Breast epithelium (tissue), 4 donors: ENCODE data around the gene TMEM243. TPM values are rescaled to one million over a fixed set of nuclear protein-coding genes. Genes with fewer than 3 reads are reported as not detected.

ENCODE experiments used
- DNase-seq, 2 donors: peaks; one replicate each; pipeline ENCODE4 v3.0.0-alpha.2; 2019; ENCODE audit warnings: low spot score in 2 of 2
- H3K27ac ChIP-seq, 2 donors: fragments of 200-600 bp; sonication (generic) in 1 of 2; one replicate each; pipeline ENCODE4 v1.5.1; 2016 to 2019; ENCODE audit warnings: mild to moderate bottlenecking in 1 of 2
- H3K27me3 ChIP-seq, 2 donors: fragments of 200-600 bp; sonication (generic) in 1 of 2; one replicate each; pipeline versions ENCODE4 v1.5.1 to v1.6.0; 2017 to 2019; ENCODE audit warnings: control low read depth in 1 of 2, mild to moderate bottlenecking in 1 of 2
- H3K36me3 ChIP-seq: fragments of 200-600 bp; one replicate; pipeline ENCODE4 v1.5.1; 2019
- H3K4me1 ChIP-seq, 2 donors: fragments of 200-600 bp; sonication (generic); one replicate each; pipeline ENCODE4 v1.5.1; 2016 to 2019; ENCODE audit warnings: control low read depth in 1 of 2
- H3K4me3 ChIP-seq, 3 donors: fragments of 200-600 bp; sonication (generic); 1 replicate in 2 of 3; 2 replicates in 1 of 3; pipeline ENCODE4 v1.5.1; 2016 to 2019; ENCODE audit warnings: mild to moderate bottlenecking in 3 of 3, moderate library complexity in 2 of 3
- H3K9me3 ChIP-seq, 2 donors: fragments of 200-600 bp; sonication (generic) in 1 of 2; one replicate each; pipeline ENCODE4 v1.5.1; 2016 to 2019; ENCODE audit warnings: control low read depth in 1 of 2
- CTCF ChIP-seq, 3 donors: fragments of 450-650 bp; IDR thresholded peaks; one replicate each; pipeline ENCODE4 v1.5.1; 2016 to 2017; ENCODE audit warnings: antibody characterized with exemption in 3 of 3, mild to moderate bottlenecking in 3 of 3, moderate library complexity in 3 of 3
- POLR2A ChIP-seq: fragments of 450-650 bp; IDR thresholded peaks from one replicate; pipeline ENCODE4 v1.6.1; 2016; ENCODE audit warnings: antibody characterized with exemption, mild to moderate bottlenecking, moderate library complexity
- POLR2AphosphoS5 ChIP-seq, 3 donors: sonication (generic); formaldehyde crosslinking; IDR thresholded peaks; one replicate each; pipeline ENCODE4 v1.6.1; 2017; ENCODE audit warnings: antibody characterized with exemption in 3 of 3
- intact Hi-C: fragments of 100-400 bp; cut with DNase I; formaldehyde crosslinking; loops from one replicate; pipeline ENCODE4 v1.15.1; 2023; ENCODE audit warnings: low total_unique reads
- total RNA-seq, 3 donors: library from RNA; depleted of rRNA; stranded (reverse); fragments of >200 nt; gene quantifications; one replicate each; pipeline ENCODE4 v1.1.0, GENCODE V29; 2016

TMEM243 gene
- total RNA-seq, 3 donors from 2014 or later = 46.9 to 58.7 (median 50.8) TPM

GRCh38 chr7:87152112-87152896 is 67.2 kb downstream of the TMEM243 start, which contains the start of gene DMTF1:
DMTF1 (plus strand) TSS chr7:87152453; CDS start chr7:87164942, 12,489 bp downstream.
- Histone ChIP-seq H3K9me3 (no peaks in the 10 kb centered on the region), H3K4me3 (peak within 1 kb of the TSS; percentile 70 to 95 (median 77)), H3K36me3 (no peaks in the 10 kb centered on the region), H3K27ac (peak within 1 kb of the TSS; percentile 97 to 99), H3K27me3 (no peaks in the 10 kb centered on the region), H3K4me1 (peaks cover 0 to 14% of the 10 kb centered on the region in 2 donors)
- DNase-seq = peak; percentile 93 to 94
- TF ChIP-seq POLR2AphosphoS5 (IDR thresholded peaks at IDR 0.05) = peak; percentile 41 to 84 (median 74)
- peak in 1 of 3 donors; percentile 21 for TF ChIP-seq CTCF (IDR thresholded peaks at IDR 0.05)
- peak; percentile 61 for TF ChIP-seq POLR2A
- intact Hi-C loops = no loop called here

- no peak for DNase-seq
These were observed 67.8 kb downstream of the TMEM243 start for GRCh38 chr7:87151729-87152111.

GRCh38 chr7:87151002-87151728 is 68.4 kb downstream of the TMEM243 start:
- Histone ChIP-seq H3K27ac (peak overlapping the region; percentile 97 to 99), H3K4me3 (peak overlapping the region; percentile 70 to 95 (median 77)), H3K36me3 (no peaks in the 10 kb centered on the region), H3K4me1 (peaks cover 0 to 9% of the 10 kb centered on the region in 2 donors), H3K27me3 (no peaks in the 10 kb centered on the region), H3K9me3 (no peaks in the 10 kb centered on the region)
- DNase-seq = no peak
- intact Hi-C loops = loop anchor here (2.0 kb wide), 1 partner anchor 68 kb away; the partner anchor contains the start of gene TMEM243
- TF ChIP-seq POLR2A = no peak
- no peak for TF ChIP-seq POLR2AphosphoS5 (IDR thresholded peaks at IDR 0.05)
- TF ChIP-seq CTCF (IDR thresholded peaks at IDR 0.05) = no peak

More at GRCh38 chr7:87151729-87152111, 67.8 kb downstream of the TMEM243 start:
- Histone ChIP-seq H3K27ac (peak overlapping the region; percentile 97 to 99), H3K9me3 (no peaks in the 10 kb centered on the region), H3K27me3 (no peaks in the 10 kb centered on the region), H3K36me3 (no peaks in the 10 kb centered on the region), H3K4me3 (peak overlapping the region; percentile 70 to 95 (median 77)), H3K4me1 (peaks cover 0 to 14% of the 10 kb centered on the region in 2 donors)
- TF ChIP-seq POLR2AphosphoS5 (IDR thresholded peaks at IDR 0.05) = no peak
- TF ChIP-seq CTCF (IDR thresholded peaks at IDR 0.05) = no peak
- no peak for TF ChIP-seq POLR2A
- intact Hi-C loops = loop anchor here (2.0 kb wide), 1 partner anchor 67 kb away; the partner anchor contains the start of gene TMEM243

GRCh38 chr7:87148332-87148955 is 71.1 kb downstream of the TMEM243 start:
- no peak for DNase-seq
- intact Hi-C loops = no loop called here
- Histone ChIP-seq H3K4me3 (no peak overlapping the region), H3K9me3 (no peaks in the 10 kb centered on the region), H3K27me3 (no peaks in the 10 kb centered on the region), H3K4me1 (no peaks in the 10 kb centered on the region), H3K36me3 (no peaks in the 10 kb centered on the region), H3K27ac (no peak overlapping the region)
- TF ChIP-seq CTCF (IDR thresholded peaks at IDR 0.05) (peak in 2 of 3 donors; percentile 48 to 59), POLR2A (no peak), POLR2AphosphoS5 (IDR thresholded peaks at IDR 0.05) (no peak)
